Pulmonary artery endothelial cell (primary cell): Measurements from ENCODE around the gene DGKZ. TPM values are rescaled to one million over a fixed set of nuclear protein-coding genes. Genes with fewer than 3 reads are reported as not detected.
A peak's percentile ranks its signal among the peaks of the same experiment; 100 is the strongest.
"Not testable (repeated sequence)": the region's sequence is repeated elsewhere in the genome, so short reads cannot be mapped to it uniquely, and the experiment has no call there.

ENCODE experiments used
- DNase-seq: peaks from one replicate; pipeline ENCODE4 v3.0.0-alpha.2; 2011; ENCODE audit warnings: low read depth, low spot score
- total RNA-seq: library from RNA; depleted of rRNA; stranded (reverse); fragments of >200 nt; gene quantifications from 2 replicates; pipeline ENCODE4 v1.2.3, GENCODE V29; 2014

DGKZ gene
- total RNA-seq, 1 donor from 2014 or later: 63.3 TPM

DNA sequence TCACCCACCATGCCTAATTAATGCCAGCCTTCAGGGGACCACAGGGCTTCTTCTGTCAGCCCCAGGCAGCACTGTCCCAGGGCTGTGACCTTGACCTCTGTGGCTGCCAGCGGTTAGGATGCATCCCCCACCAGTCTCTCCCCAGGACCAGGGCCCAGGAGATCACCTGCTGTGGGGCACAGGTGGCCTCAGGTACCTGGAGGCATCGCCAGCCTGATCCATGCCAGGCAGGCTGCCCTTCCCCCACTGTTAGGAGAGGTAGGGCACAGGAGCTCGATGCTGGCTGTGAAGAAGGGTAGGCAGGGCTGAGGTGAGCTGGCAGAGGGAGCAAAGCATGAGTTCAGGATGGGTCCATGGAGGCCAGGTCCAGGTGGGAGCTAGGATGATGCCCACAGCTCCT lies 17.5 kb downstream of the DGKZ start:
- DNase-seq: no peak

- no peak for DNase-seq
Measured at GRCh38 chr11:46366260-46366659, 19.0 kb downstream of the DGKZ start.

DNA sequence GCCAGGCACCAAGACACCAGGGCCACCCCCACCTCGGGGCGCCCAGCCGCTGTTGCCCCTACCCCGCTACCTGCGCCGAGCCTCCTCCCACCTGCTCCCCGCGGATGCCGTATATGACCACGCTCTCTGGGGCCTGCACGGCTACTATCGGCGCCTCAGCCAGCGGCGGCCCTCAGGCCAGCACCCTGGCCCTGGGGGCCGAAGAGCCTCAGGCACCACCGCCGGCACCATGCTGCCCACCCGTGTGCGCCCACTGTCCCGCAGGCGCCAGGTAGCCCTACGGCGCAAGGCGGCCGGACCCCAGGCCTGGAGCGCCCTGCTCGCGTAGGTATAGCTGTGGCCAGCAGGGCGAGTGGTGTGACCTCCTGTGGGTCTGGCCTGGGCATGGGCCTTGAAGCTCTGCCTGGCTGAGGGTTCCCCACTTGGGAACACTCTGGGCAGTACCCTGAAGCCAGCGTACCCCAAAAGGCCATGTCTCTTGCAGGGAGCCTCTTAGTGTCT lies 19.4 kb downstream of the DGKZ start:
- no peak for DNase-seq

DNA sequence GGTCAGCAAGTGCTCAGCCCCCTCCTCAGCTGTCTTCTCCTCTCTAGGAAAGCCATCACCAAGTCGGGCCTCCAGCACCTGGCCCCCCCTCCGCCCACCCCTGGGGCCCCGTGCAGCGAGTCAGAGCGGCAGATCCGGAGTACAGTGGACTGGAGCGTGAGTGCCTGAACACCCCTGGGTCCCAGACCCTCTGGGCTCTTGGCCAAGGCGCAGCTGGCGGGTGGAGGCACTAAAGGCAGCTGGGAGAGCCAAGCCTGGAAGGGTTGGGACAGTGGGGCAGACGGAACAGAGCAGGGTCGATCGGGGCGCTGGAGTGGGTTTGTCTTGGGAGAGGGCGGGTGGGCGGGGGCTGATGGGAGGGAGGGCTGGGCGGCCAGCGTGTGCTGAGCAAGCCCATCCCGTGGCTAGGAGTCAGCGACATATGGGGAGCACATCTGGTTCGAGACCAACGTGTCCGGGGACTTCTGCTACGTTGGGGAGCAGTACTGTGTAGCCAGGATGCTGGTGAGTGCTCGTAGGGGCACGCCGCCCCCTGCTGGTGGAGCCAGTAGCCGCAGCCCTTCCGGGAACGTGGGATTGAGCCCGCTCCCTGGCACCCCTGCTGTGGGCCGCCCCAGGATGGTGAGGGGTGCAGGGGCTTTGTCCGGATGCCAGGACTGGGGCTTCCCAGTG lies 20.1 kb downstream of the DGKZ start:
- DNase-seq: no peak

DNA sequence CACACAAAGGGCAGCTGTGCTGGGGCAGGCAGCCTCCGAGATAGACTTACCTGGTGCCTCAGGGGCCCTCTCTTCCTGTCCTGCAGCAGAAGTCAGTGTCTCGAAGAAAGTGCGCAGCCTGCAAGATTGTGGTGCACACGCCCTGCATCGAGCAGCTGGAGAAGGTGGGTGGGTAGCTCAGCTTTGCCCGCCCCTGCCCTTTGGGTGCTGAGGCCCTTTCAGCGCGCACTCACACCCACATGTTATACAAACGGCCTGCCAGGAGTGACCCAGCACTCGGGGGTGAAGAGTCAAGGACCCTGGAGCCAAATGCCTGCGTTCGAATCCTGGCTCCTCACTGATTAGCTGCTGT lies 20.6 kb downstream of the DGKZ start:
- DNase-seq: no peak

GRCh38 chr11:46369458-46370152 lies 22.3 kb downstream of the DGKZ start:
- peak; percentile 36 for DNase-seq

DNA sequence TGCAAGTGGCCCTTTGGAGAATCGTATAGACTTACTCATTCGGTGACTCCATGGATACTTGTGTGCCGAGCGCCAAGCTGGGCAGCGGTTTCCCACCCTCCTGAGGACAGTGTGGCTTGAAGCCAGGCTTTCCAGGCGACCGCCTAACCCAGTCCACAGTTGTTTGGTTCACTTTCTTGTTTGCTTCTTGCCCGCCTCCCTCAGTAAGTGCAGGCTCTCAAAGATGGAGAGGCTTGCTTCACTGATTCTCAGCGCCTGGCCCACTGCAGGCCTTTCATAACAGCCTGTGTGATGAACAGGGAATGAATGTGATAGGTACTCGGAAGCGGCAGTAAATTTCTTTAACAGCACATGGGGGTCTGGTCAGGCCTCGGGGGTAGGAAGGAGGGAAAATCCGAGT lies 23.0 kb downstream of the DGKZ start:
- no peak for DNase-seq

DNA sequence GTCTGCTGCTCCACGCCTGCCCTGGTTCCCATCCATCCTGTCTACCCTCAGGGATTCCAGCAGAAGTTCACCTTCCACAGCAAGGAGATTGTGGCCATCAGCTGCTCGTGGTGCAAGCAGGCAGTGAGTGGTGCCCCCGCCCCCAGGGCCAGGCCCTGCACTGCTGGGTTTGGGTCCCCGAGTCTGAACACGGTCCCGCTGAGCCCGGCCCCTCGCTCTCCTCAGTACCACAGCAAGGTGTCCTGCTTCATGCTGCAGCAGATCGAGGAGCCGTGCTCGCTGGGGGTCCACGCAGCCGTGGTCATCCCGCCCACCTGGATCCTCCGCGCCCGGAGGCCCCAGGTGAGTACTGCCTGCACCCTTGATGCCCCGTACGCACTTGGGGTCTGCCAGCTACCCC lies 24.0 kb downstream of the DGKZ start:
- DNase-seq: not testable (repeated sequence)

- DNase-seq: no peak
Measured at GRCh38 chr11:46372086-46372485, 24.8 kb downstream of the DGKZ start.

GRCh38 chr11:46372501-46372900 lies 25.2 kb downstream of the DGKZ start:
- not testable (repeated sequence) for DNase-seq

DNA sequence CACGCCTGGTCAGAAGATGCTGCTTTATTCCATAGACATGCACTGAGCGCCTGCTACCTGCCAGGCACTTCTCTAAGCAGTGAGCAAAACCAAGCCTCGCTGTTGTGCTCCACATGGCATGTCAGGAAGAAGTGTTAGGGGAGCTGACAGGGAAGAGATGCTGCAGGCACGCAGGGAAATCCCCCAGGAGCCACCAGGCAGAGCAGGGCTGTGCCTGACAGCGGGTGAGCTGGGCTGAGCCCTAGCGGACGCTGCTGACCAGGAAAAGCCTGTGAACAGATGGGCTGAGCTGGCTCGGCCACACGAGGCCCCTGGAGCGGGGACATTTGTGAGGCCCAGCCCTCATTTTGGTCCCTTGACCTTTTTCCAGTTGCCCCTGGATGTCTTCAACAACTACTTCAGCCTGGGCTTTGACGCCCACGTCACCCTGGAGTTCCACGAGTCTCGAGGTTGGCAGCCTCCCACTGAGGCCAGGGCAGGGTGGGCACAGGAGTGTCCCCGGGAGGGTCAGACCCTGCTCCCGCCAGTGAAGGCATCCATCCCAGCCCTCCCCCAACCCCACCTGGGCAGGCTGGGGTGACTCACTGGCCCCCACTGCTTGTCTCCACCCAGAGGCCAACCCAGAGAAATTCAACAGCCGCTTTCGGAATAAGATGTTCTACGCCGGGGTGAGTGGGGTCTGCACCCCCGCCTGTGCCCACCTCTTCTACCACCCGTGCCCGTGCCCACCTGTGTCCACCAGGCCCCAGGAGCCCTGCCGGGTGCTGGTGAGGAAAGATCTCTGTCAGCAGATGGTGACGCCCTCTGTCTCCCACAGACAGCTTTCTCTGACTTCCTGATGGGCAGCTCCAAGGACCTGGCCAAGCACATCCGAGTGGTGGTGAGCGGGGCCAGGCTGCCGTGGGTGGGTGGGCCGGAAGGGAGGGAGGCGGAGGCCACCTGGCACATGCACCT lies 26.8 kb downstream of the DGKZ start:
- DNase-seq: no peak

GRCh38 chr11:46374815-46375214 lies 27.6 kb downstream of the DGKZ start:
- DNase-seq: no peak

DNA sequence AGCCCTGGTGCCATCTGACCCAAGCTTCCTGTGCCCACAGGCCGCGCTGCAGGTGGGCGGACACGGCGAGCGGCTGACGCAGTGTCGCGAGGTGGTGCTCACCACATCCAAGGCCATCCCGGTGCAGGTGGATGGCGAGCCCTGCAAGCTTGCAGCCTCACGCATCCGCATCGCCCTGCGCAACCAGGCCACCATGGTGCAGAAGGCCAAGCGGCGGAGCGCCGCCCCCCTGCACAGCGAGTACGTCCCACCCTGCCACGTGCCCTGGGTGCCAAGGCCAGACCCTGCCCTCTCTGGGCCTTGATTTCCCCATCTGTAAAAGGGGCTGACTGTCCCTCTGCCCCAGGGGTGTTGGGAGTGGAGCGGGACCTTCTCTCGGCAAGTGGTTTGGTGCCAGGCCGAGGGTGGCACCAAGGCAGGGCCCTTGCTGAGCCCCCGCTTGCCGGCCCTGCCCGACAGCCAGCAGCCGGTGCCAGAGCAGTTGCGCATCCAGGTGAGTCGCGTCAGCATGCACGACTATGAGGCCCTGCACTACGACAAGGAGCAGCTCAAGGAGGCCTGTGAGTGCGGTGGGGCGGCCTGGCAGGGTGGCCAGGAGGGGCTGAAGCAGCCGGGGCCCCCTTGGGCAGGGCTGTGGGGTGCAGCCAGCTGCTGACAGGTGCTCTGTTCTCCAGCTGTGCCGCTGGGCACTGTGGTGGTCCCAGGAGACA lies 28.3 kb downstream of the DGKZ start:
- no peak for DNase-seq

DNA sequence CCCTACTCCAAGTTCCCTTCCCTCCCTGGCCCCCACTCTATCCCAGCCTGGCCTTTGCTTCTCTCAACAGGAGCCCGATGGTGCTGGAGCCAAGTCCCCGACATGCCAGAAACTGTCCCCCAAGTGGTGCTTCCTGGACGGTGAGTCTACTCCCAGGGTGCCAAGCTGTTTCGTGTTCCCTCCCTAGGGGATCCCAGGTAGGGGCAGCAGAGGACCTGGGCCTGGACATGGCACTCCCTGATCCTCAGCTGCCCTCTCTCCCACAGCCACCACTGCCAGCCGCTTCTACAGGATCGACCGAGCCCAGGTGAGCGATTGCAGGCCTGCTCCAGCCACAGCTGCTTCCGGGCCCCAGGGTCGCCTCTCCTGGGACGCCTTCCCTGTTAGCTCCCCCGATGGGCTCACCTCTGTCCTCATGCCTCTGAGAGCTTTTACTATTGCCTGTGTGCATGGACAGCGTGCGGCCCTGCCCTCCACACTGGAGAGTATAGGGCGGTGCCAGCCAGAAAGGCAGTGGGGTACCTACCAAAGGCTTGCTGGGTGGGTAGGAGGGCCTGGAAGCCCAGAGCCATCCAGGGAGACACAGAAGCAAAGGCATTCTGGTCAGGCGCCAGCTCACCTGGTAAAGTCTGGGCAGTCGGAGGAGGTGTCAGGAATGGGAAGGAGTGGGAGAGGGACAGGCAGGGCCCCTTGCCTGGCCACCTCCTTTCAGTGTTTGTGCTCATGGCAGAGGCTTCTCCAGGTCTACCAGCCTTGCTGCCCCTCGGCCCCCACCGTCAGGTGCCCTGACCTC lies 29.2 kb downstream of the DGKZ start:
- no peak for DNase-seq

DNA sequence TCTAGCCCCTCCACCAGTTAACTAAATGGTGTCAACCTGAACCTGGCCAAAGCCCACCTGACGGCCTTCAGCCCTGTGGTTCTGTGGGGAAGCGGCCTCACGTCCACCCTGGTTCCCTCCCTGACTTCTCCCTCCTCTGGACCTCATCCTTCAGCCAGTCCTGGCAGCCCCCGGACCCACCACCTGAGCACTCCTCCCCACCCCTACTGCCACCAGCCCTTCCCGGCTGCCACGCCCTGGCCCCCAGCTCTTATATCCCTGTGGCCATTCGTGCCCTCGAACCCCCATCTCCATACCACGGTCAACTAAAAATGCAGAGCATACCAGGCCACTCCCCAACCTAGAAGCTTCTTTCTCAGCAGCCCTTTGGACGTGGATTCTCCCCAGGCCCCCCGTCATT lies 30.0 kb downstream of the DGKZ start:
- DNase-seq: no peak

DNA sequence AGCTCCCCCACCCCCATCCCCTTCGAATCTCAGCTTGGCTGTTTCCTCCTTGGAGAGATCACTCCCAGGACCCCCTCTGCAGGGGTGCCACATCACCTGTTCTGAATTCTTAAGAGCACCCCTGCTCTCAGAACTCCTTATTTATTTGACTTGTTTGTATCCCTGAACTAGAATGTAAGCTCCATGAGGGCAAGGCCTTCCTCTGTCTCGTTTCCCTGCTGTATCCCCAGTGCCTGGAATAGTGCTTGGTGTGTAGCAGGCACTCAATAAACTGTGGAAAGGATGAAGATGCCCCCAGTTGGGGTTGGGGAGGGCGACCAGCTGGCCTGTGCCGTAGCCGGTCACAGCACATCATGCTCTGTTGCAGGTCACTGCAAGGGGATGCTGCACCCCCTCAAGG lies 30.6 kb downstream of the DGKZ start:
- no peak for DNase-seq

DNA sequence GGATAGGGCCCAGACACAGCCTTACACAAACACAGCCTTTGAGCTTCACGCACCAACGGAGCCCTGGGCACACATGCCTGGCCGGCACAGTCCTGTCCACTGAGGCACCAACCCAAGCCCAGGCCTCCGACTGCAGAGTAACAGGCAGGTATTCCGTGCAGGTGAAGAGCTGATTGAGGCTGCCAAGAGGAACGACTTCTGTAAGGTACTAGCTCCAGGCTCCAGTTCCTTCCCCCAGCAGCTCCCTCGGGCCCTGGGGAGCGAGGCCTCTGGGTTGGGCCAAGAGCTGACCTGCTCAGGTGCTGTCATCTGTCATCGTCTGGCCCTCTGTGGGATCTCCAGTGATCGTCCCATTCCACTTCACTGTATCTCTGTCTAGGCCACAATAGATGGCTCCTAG lies 31.0 kb downstream of the DGKZ start:
- no peak for DNase-seq

GRCh38 chr11:46378811-46379481 lies 31.7 kb downstream of the DGKZ start:
- no peak for DNase-seq

- not testable (repeated sequence) for DNase-seq
Measured at GRCh38 chr11:46379482-46380293, 32.4 kb downstream of the DGKZ start.
